H9 (cell line): Measurements from ENCODE around the gene PLEKHA1. TPM values are rescaled to one million over a fixed set of nuclear protein-coding genes. Genes with fewer than 3 reads are reported as not detected.

ENCODE experiments used
- DNase-seq: peaks from one replicate; pipeline ENCODE4 v3.0.0-alpha.2; 2017
- H2AFZ ChIP-seq: one replicate; pipeline ENCODE4 v1.6.1; 2013; ENCODE audit warnings: mild to moderate bottlenecking, low read length, control low read depth, moderate library complexity
- H2AK5ac ChIP-seq: 2 replicates; pipeline ENCODE4 v1.6.1; 2013; ENCODE audit warnings: low read length, control low read depth, mixed read lengths; ENCODE audit not compliant: insufficient read length
- H2BK120ac ChIP-seq: one replicate; pipeline ENCODE4 v1.6.1; 2013; ENCODE audit warnings: low read depth, mild to moderate bottlenecking, low read length, control low read depth, inconsistent platforms; ENCODE audit not compliant: poor library complexity, severe bottlenecking
- H2BK12ac ChIP-seq: 2 replicates; pipeline ENCODE4 v1.6.1; 2013; ENCODE audit warnings: low read length, control low read depth, mixed read lengths, low read depth; ENCODE audit not compliant: insufficient read length
- H2BK15ac ChIP-seq: 2 replicates; pipeline ENCODE4 v1.6.1; 2013; ENCODE audit warnings: low read depth, low read length, control low read depth
- H2BK20ac ChIP-seq: one replicate; pipeline ENCODE4 v1.6.1; 2013; ENCODE audit warnings: low read depth, mild to moderate bottlenecking, low read length, control low read depth, inconsistent platforms; ENCODE audit not compliant: poor library complexity, severe bottlenecking
- H2BK5ac ChIP-seq: 2 replicates; pipeline ENCODE4 v1.6.1; 2013; ENCODE audit warnings: low read length, control low read depth, mixed read lengths; ENCODE audit not compliant: insufficient read length
- H3K14ac ChIP-seq: 2 replicates; pipeline ENCODE4 v1.6.1; 2013; ENCODE audit warnings: low read length, control low read depth; ENCODE audit not compliant: insufficient read depth
- H3K18ac ChIP-seq: 2 replicates; pipeline ENCODE4 v1.6.1; 2013; ENCODE audit warnings: low read depth, mild to moderate bottlenecking, mixed read lengths, low read length, control low read depth; ENCODE audit not compliant: insufficient read length
- H3K23ac ChIP-seq: 2 replicates; pipeline ENCODE4 v1.6.1; 2013; ENCODE audit warnings: low read length, control low read depth, mixed read lengths, low read depth; ENCODE audit not compliant: insufficient read length
- H3K23me2 ChIP-seq: 2 replicates; pipeline ENCODE4 v1.6.1; 2013; ENCODE audit warnings: low read depth, mild to moderate bottlenecking, mixed read lengths, low read length, control low read depth; ENCODE audit not compliant: insufficient read length, poor library complexity, severe bottlenecking
- H3K27ac ChIP-seq: 2 replicates; pipeline ENCODE4 v1.5.1; 2013; ENCODE audit warnings: low read length, control low read depth, mixed read lengths, low read depth; ENCODE audit not compliant: insufficient read length
- H3K27me3 ChIP-seq: 2 replicates; pipeline ENCODE4 v1.6.1; 2013; ENCODE audit warnings: low read length, control low read depth, inconsistent platforms; ENCODE audit not compliant: insufficient read depth
- H3K4ac ChIP-seq: 2 replicates; pipeline ENCODE4 v1.6.1; 2013; ENCODE audit warnings: low read depth, mild to moderate bottlenecking, control low read depth, inconsistent platforms, low read length, moderate library complexity
- H3K4me1 ChIP-seq: 2 replicates; pipeline ENCODE4 v1.6.1; 2013; ENCODE audit warnings: low read length, control low read depth, inconsistent platforms; ENCODE audit not compliant: insufficient read depth
- H3K4me2 ChIP-seq: 2 replicates; pipeline ENCODE4 v1.6.1; 2013; ENCODE audit warnings: low read length, control low read depth, mixed read lengths; ENCODE audit not compliant: insufficient read length, insufficient read depth
- H3K56ac ChIP-seq: 2 replicates; pipeline ENCODE4 v1.6.1; 2013; ENCODE audit warnings: low read depth, mild to moderate bottlenecking, mixed read lengths, low read length, control low read depth; ENCODE audit not compliant: insufficient read length
- H3K79me1 ChIP-seq: 2 replicates; pipeline ENCODE4 v1.6.1; 2013; ENCODE audit warnings: low read depth, mild to moderate bottlenecking, moderate library complexity, low read length, control low read depth, inconsistent platforms; ENCODE audit not compliant: insufficient read depth, poor library complexity, severe bottlenecking
- H3K79me2 ChIP-seq: 2 replicates; pipeline ENCODE4 v1.6.1; 2013; ENCODE audit warnings: low read length, control low read depth, inconsistent platforms; ENCODE audit not compliant: insufficient read depth
- H3K9ac ChIP-seq: 2 replicates; pipeline ENCODE4 v1.6.1; 2013; ENCODE audit warnings: low read length, control low read depth, mixed read lengths; ENCODE audit not compliant: insufficient read length; ENCODE audit errors: extremely low read depth
- H3K9me3 ChIP-seq: one replicate; pipeline ENCODE4 v1.6.1; 2013; ENCODE audit warnings: low read depth, low read length, inconsistent platforms; ENCODE audit not compliant: control insufficient read depth
- H3T11ph ChIP-seq: one replicate; pipeline ENCODE4 v1.6.1; 2013; ENCODE audit warnings: mild to moderate bottlenecking, low read length, control low read depth, inconsistent platforms
- H4K20me1 ChIP-seq: one replicate; pipeline ENCODE4 v1.6.1; 2013; ENCODE audit not compliant: control insufficient read depth, insufficient read length, insufficient read depth
- H4K5ac ChIP-seq: 2 replicates; pipeline ENCODE4 v1.6.1; 2013; ENCODE audit warnings: low read depth, mild to moderate bottlenecking, mixed read lengths, low read length, control low read depth; ENCODE audit not compliant: insufficient read length
- H4K8ac ChIP-seq: replicated peaks from 2 replicates; pipeline ENCODE4 v1.6.1; 2013; ENCODE audit warnings: low read length, control low read depth, mixed read lengths, low read depth; ENCODE audit not compliant: insufficient read length
- H4K91ac ChIP-seq: 2 replicates; pipeline ENCODE4 v1.6.1; 2013; ENCODE audit warnings: low read depth, mild to moderate bottlenecking, moderate library complexity, mixed read lengths, low read length, control low read depth; ENCODE audit not compliant: insufficient read length
- H3K27ac Mint-ChIP-seq, 3 experiments: 2 replicates in 2 of 3; 3 replicates in 1 of 3; pipeline ENCODE4 v1.8.0; 2020 to 2021; ENCODE audit warnings: mixed read lengths in 3 of 3, mild to moderate bottlenecking in 1 of 3, moderate library complexity in 1 of 3
- H3K27me3 Mint-ChIP-seq: 2 replicates; pipeline ENCODE4 v1.8.0; 2021; ENCODE audit warnings: low read depth, mild to moderate bottlenecking, moderate library complexity, mixed read lengths
- H3K36me3 Mint-ChIP-seq, 3 experiments: 2 replicates in 2 of 3; 3 replicates in 1 of 3; pipeline ENCODE4 v1.8.0; 2020 to 2021; ENCODE audit warnings: low read depth in 3 of 3, mixed read lengths in 3 of 3; ENCODE audit not compliant: insufficient read depth in 1 of 3
- H3K4me1 Mint-ChIP-seq, 2 experiments: 2 replicates each; pipeline ENCODE4 v1.8.0; 2020; ENCODE audit warnings: mixed read lengths in 2 of 2
- H3K4me3 Mint-ChIP-seq, 2 experiments: 2 replicates in 1 of 2; 3 replicates in 1 of 2; pipeline ENCODE4 v1.8.0; 2020 to 2021; ENCODE audit warnings: mild to moderate bottlenecking in 2 of 2, mixed read lengths in 2 of 2, moderate library complexity in 1 of 2
- H3K9me3 Mint-ChIP-seq, 2 experiments: 2 replicates in 1 of 2; 3 replicates in 1 of 2; pipeline ENCODE4 v1.8.0; 2020; ENCODE audit warnings: mild to moderate bottlenecking in 2 of 2, mixed read lengths in 2 of 2, moderate library complexity in 1 of 2
- CTCF ChIP-seq: fragments of 200-600 bp; sonication (generic); conservative IDR thresholded peaks from 3 replicates; pipeline ENCODE4 v1.8.0; 2021; ENCODE audit warnings: antibody characterized with exemption, mild to moderate bottlenecking
- WGBS: extraction: QIAGEN DNeasy Blood & Tissue Kit; methylation state at CpG from one replicate; pipeline ENCODE4 v1.1.7; 2013; ENCODE audit warnings: missing lambda C conversion rate, low lambda C conversion rate, mixed read lengths; ENCODE audit not compliant: insufficient read length; ENCODE audit errors: extremely low coverage; 5-methylcytosine and 5-hydroxymethylcytosine counted together
- total RNA-seq: library from RNA; stranded (reverse); gene quantifications from 2 replicates; pipeline ENCODE4 v1.2.1, GENCODE V29; 2021

The PLEKHA1 gene
- total RNA-seq, 1 experiment from 2014 or later = 32.7 TPM

- Histone ChIP-seq H3K18ac (no peak overlapping the region), H2AK5ac (no peak overlapping the region), H3K56ac (no peak overlapping the region), H3K23ac (no peak overlapping the region), H2BK20ac (no peak overlapping the region), H3K27me3 (no peaks in the 10 kb centered on the region), H3K4me2 (no peak overlapping the region), H2BK12ac (no peak overlapping the region), H3K14ac (no peak overlapping the region), H3K9ac (no peak overlapping the region), H3T11ph (no peak overlapping the region), H3K4ac (no peak overlapping the region), H3K4me1 (no peaks in the 10 kb centered on the region), H2BK5ac (no peak overlapping the region), H4K20me1 (no peaks in the 10 kb centered on the region), H2BK15ac (no peak overlapping the region), H2AFZ (no peak overlapping the region), H3K9me3 (no peaks in the 10 kb centered on the region), H4K91ac (no peak overlapping the region), H3K27ac (no peak overlapping the region), H3K23me2 (no peaks in the 10 kb centered on the region), H3K79me1 (no peaks in the 10 kb centered on the region), H2BK120ac (no peak overlapping the region), H4K5ac (no peak overlapping the region), H4K8ac (no peak overlapping the region), H3K79me2 (no peaks in the 10 kb centered on the region)
- H3K9me3 Mint-ChIP-seq = no peaks in the 10 kb centered on the region
- no CpG with 5 or more reads among the region's 2 CpGs for WGBS
- no peak for DNase-seq
- H3K36me3 Mint-ChIP-seq = peaks cover 4 to 10% (median 7%) of the 10 kb centered on the region in 3 experiments; a peak in 3 of 7 replicates
- H3K4me3 Mint-ChIP-seq = no peak overlapping the region
- no peak for TF ChIP-seq CTCF
- H3K27me3 Mint-ChIP-seq = no peaks in the 10 kb centered on the region
- no peak overlapping the region for H3K27ac Mint-ChIP-seq
- H3K4me1 Mint-ChIP-seq = no peaks in the 10 kb centered on the region; a peak in 1 of 4 replicates
Observed at GRCh38 chr10:122404576-122404975, 30.1 kb downstream of the PLEKHA1 start.
